DOHH2 (cell line): Measurements from ENCODE around the gene TMEM79.

Experiments
- H3F3A ChIP-seq: fragments of 200-600 bp; sonication (generic), shearing (Covaris generic); 2 replicates; pipeline ENCODE4 v1.6.0; 2016; ENCODE audit warnings: antibody characterized with exemption, mild to moderate bottlenecking; ENCODE audit not compliant: control insufficient read depth, insufficient read depth
- H3K27ac ChIP-seq: fragments of 200-600 bp; sonication (generic); 2 replicates; pipeline ENCODE4 v1.5.1; 2014; ENCODE audit warnings: low read depth, mild to moderate bottlenecking, low read length, moderate library complexity
- H3K27me3 ChIP-seq: fragments of 200-600 bp; sonication (generic); 2 replicates; pipeline ENCODE4 v1.6.1; 2014; ENCODE audit warnings: mild to moderate bottlenecking, low read length, mixed read lengths; ENCODE audit not compliant: control insufficient read depth
- H3K36me3 ChIP-seq: fragments of 200-600 bp; sonication (generic); 2 replicates; pipeline ENCODE4 v1.6.1; 2014; ENCODE audit warnings: mild to moderate bottlenecking, low read length, moderate library complexity, mixed read lengths; ENCODE audit not compliant: control insufficient read depth
- H3K4me1 ChIP-seq: fragments of 200-600 bp; sonication (generic); 2 replicates; pipeline ENCODE4 v1.6.1; 2014; ENCODE audit warnings: mild to moderate bottlenecking, low read length, mixed read lengths; ENCODE audit not compliant: control insufficient read depth
- H3K4me2 ChIP-seq: fragments of 200-600 bp; sonication (generic); 2 replicates; pipeline ENCODE4 v1.6.0; 2014; ENCODE audit warnings: mild to moderate bottlenecking, low read length, moderate library complexity
- H3K4me3 ChIP-seq: fragments of 200-600 bp; sonication (generic); 2 replicates; pipeline ENCODE4 v1.5.1; 2014; ENCODE audit warnings: mild to moderate bottlenecking, low read length, mixed read lengths
- H3K79me2 ChIP-seq: fragments of 200-600 bp; sonication (generic); 2 replicates; pipeline ENCODE4 v1.6.1; 2014; ENCODE audit warnings: mild to moderate bottlenecking, low read length, mixed read lengths; ENCODE audit not compliant: control insufficient read depth
- H3K9me2 ChIP-seq: fragments of 200-600 bp; sonication (generic); replicated peaks from 2 replicates; pipeline ENCODE4 v1.6.1; 2014; ENCODE audit warnings: mild to moderate bottlenecking, low read length, mixed read lengths; ENCODE audit not compliant: control insufficient read depth
- H3K9me3 ChIP-seq: fragments of 200-600 bp; sonication (generic); 2 replicates; pipeline ENCODE4 v1.6.1; 2014; ENCODE audit warnings: antibody characterized with exemption, low read length, mixed read lengths; ENCODE audit not compliant: control insufficient read depth, insufficient read depth
- H4K20me1 ChIP-seq: fragments of 200-600 bp; sonication (generic); 2 replicates; pipeline ENCODE4 v1.6.0; 2014; ENCODE audit warnings: low read depth, mild to moderate bottlenecking, antibody characterized with exemption, low read length, moderate library complexity; ENCODE audit not compliant: control insufficient read depth, insufficient read depth
- CTCF ChIP-seq: fragments of 200-600 bp; sonication (generic); IDR thresholded peaks from one replicate; pipeline ENCODE4 v1.5.1; 2014; ENCODE audit warnings: antibody characterized with exemption, mild to moderate bottlenecking, low read depth, low read length; ENCODE audit not compliant: poor library complexity, severe bottlenecking
- EZH2phosphoT487 ChIP-seq: fragments of 200-600 bp; sonication (generic); IDR thresholded peaks from 2 replicates; pipeline ENCODE4 v1.6.1; 2017; ENCODE audit warnings: borderline replicate concordance, mild to moderate bottlenecking, antibody characterized with exemption, low read length, moderate library complexity, mixed read lengths

The TMEM79 gene

DNA sequence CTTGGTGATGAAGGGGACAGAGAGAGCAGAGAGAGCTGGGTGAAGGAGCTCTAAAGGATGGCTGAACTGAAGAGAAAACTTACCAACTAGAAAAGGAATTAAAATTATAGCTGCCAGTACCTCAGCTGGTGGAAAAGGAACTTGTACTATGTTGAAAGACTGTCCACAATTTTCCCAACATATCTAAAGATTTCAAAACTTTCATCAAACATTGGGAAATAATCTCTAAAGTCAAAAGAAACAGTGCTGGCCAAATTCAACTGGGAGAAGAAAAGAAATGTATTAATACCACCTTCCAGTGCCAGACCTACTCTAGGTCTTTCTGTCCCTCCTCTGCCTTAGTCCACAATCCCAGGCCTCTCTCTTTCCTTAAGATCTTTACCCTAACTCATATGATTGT lies 7.6 kb upstream of the TMEM79 start:
- Histone ChIP-seq H3K4me3 (no peak overlapping the region), H4K20me1 (peaks cover 15% of the 10 kb centered on the region; the same call in 1 of the 2 replicates), H3K4me2 (no peak overlapping the region), H3K36me3 (peaks cover 93% of the 10 kb centered on the region), H3K4me1 (peaks cover 16% of the 10 kb centered on the region), H3K9me3 (no peaks in the 10 kb centered on the region), H3K27me3 (no peaks in the 10 kb centered on the region), H3F3A (no peaks in the 10 kb centered on the region), H3K9me2 (no peaks in the 10 kb centered on the region), H3K27ac (no peak overlapping the region), H3K79me2 (peaks cover 38% of the 10 kb centered on the region)
- TF ChIP-seq EZH2phosphoT487 (no peak), CTCF (no peak)

DNA sequence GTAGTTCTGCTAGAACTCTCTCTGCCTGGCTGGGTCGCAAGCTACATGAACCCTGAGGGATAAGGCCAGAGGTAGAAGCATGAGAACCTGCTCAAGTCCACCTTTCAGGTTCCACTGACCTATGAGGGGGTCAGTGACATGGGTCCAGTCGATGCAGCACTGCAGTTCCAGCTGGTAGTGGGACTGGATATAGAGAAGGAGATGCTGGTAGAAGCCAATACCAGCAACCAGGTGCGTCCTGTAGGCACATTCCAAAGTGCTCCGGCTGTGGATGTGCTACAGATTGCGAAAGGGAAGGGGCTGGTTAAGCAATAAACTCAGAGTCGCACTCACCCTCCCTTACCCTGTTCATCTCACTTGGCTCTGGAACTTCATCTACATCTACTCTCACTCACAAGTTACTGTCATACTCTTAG lies 7.2 kb upstream of the TMEM79 start:
- Histone ChIP-seq H3K79me2 (peaks cover 42% of the 10 kb centered on the region), H3K36me3 (peaks cover 94% of the 10 kb centered on the region), H3K27ac (no peak overlapping the region), H3F3A (no peaks in the 10 kb centered on the region), H3K4me3 (no peak overlapping the region), H3K4me1 (peaks cover 18% of the 10 kb centered on the region), H3K9me3 (no peaks in the 10 kb centered on the region), H3K4me2 (no peak overlapping the region), H3K9me2 (no peaks in the 10 kb centered on the region), H4K20me1 (peaks cover 15% of the 10 kb centered on the region; the same call in 1 of the 2 replicates), H3K27me3 (no peaks in the 10 kb centered on the region)
- no peak for TF ChIP-seq EZH2phosphoT487
- TF ChIP-seq CTCF: no peak

DNA sequence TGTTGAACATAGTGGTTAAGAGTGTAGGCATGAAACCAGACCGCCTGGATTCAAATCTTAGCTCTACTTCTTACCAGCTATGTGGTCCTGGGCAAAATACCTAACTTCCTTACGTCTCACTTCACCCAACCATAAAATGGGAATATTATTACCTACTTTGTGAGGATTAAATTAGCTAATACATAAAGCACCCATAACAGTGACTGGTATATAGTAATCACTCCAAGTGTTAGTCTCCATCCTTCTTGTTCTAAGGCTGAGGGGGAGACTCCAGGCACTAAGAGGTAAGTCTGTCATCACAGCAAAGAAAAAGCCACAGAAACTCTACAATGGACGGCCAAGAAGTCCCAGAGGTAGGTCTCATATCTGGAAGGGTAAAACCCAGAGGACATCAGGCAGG lies 4.3 kb upstream of the TMEM79 start:
- Histone ChIP-seq H3K27ac (no peak overlapping the region), H3K27me3 (no peaks in the 10 kb centered on the region), H3K79me2 (peaks cover 65% of the 10 kb centered on the region), H4K20me1 (peaks cover 15% of the 10 kb centered on the region; the same call in 1 of the 2 replicates), H3K4me1 (peaks cover 27% of the 10 kb centered on the region), H3K36me3 (peaks cover 68% of the 10 kb centered on the region), H3K4me3 (no peak overlapping the region), H3F3A (no peaks in the 10 kb centered on the region), H3K9me2 (no peaks in the 10 kb centered on the region), H3K9me3 (no peaks in the 10 kb centered on the region), H3K4me2 (no peak overlapping the region)
- TF ChIP-seq EZH2phosphoT487 (no peak), CTCF (no peak)
